Measurements from ENCODE around the gene RNF5.

The RNF5 gene

GRCh38 chr6:32151863-32152768 is 26.1 kb upstream of the RNF5 start, which contains the start of gene PRRT1:
Gene PRRT1 (minus strand): TSS chr6:32151939. CDS start chr6:32151827, 112 bp downstream.
- no peak for DNase-seq (ENCODE audit: low read depth in 2 of 2)

- DNase-seq (ENCODE audit: low read depth in 2 of 2), result no peak
Observed at GRCh38 chr6:32152769-32153563, 25.2 kb upstream of the RNF5 start.

- DNase-seq (ENCODE audit: low read depth in 2 of 2), result peak; percentile 48 to 60
Observed at GRCh38 chr6:32153564-32154513, 24.4 kb upstream of the RNF5 start, which contains the start of gene PPT2. Gene PPT2 (plus strand): TSS chr6:32154141. CDS start chr6:32154595, 454 bp downstream.

GRCh38 chr6:32154514-32155161 is 23.6 kb upstream of the RNF5 start:
- DNase-seq (ENCODE audit: low read depth in 2 of 2), result peak; percentile 26 to 38

- no peak for DNase-seq (ENCODE audit: low read depth in 2 of 2)
Observed at GRCh38 chr6:32156891-32157290, 21.3 kb upstream of the RNF5 start.

- DNase-seq (ENCODE audit: low read depth in 2 of 2), result no peak
Observed at GRCh38 chr6:32158052-32158451, 20.2 kb upstream of the RNF5 start.

- no peak for DNase-seq (ENCODE audit: low read depth in 2 of 2)
Observed at GRCh38 chr6:32163559-32164258, 14.5 kb upstream of the RNF5 start.

- no peak for DNase-seq (ENCODE audit: low read depth in 2 of 2)
Observed at GRCh38 chr6:32164295-32164694, 13.9 kb upstream of the RNF5 start, which contains the start of gene EGFL8. Gene EGFL8 (plus strand): TSS chr6:32164595. CDS start chr6:32166166, 1,571 bp downstream.

GRCh38 chr6:32166411-32167061 is 11.7 kb upstream of the RNF5 start:
- no peak for DNase-seq (ENCODE audit: low read depth in 2 of 2)

- DNase-seq (ENCODE audit: low read depth in 2 of 2), result no peak
Observed at GRCh38 chr6:32167154-32167760, 10.9 kb upstream of the RNF5 start.

GRCh38 chr6:32167761-32168262 is 10.4 kb upstream of the RNF5 start:
- no peak for DNase-seq (ENCODE audit: low read depth in 2 of 2)

- no peak for DNase-seq (ENCODE audit: low read depth in 2 of 2)
Observed at GRCh38 chr6:32168350-32168749, 9.9 kb upstream of the RNF5 start.

- DNase-seq (ENCODE audit: low read depth in 2 of 2), result no peak
Observed at GRCh38 chr6:32168807-32169591, 9.2 kb upstream of the RNF5 start.

- no peak for DNase-seq (ENCODE audit: low read depth in 2 of 2)
Observed at GRCh38 chr6:32170294-32170693, 7.9 kb upstream of the RNF5 start.

GRCh38 chr6:32171234-32171633 is 7.0 kb upstream of the RNF5 start:
- no peak for DNase-seq (ENCODE audit: low read depth in 2 of 2)

GRCh38 chr6:32173051-32173727 is 5.0 kb upstream of the RNF5 start:
- DNase-seq (ENCODE audit: low read depth in 2 of 2), result no peak

GRCh38 chr6:32174416-32174815 is 3.8 kb upstream of the RNF5 start:
- no peak for DNase-seq (ENCODE audit: low read depth in 2 of 2)

GRCh38 chr6:32175322-32175710 is 2.9 kb upstream of the RNF5 start:
- no peak for DNase-seq (ENCODE audit: low read depth in 2 of 2)

All from stimulated activated CD8-positive, alpha-beta memory T cell treated with anti-CD3 and anti-CD28 coated beads, Interleukin-15, amount 100 ng/mL, for 4 hours (primary cell).